ENCODE measurements around the gene ERFL.

DNA sequence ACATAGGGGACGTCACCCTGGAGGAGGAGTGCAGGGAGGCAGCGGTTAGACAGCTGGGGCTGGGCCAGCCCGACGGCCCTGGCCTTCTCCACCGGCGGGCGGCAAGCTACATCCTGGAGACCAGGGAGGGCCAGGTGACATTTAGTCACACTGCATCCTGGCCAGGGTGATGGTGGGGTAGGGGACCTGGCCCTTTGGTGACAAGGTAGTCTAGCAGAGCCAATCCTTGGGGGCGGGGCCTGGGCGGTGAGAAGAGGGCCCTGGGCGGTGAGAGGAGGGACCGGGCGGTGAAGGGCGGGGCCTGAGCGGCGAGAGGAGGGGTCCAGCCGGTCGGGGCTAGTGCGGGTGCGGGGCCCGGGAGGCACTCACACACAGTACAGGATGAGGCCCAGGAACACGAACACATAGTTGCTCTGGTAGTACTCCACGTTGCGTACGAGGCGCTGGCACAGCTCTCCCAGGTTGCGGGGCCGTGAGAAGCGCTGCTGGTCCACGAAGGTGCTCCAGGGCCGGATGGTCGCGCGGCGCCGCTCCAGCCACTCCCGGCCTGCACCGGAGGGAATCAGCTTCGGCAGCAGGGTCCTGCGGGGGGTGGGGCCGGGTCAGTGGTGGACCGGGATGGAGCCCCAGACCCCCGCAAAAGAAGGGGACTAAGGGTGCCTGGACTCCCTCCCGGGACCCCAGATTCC, 30.3 kb upstream of the ERFL start:
- TF ChIP-seq, protein P1, sequence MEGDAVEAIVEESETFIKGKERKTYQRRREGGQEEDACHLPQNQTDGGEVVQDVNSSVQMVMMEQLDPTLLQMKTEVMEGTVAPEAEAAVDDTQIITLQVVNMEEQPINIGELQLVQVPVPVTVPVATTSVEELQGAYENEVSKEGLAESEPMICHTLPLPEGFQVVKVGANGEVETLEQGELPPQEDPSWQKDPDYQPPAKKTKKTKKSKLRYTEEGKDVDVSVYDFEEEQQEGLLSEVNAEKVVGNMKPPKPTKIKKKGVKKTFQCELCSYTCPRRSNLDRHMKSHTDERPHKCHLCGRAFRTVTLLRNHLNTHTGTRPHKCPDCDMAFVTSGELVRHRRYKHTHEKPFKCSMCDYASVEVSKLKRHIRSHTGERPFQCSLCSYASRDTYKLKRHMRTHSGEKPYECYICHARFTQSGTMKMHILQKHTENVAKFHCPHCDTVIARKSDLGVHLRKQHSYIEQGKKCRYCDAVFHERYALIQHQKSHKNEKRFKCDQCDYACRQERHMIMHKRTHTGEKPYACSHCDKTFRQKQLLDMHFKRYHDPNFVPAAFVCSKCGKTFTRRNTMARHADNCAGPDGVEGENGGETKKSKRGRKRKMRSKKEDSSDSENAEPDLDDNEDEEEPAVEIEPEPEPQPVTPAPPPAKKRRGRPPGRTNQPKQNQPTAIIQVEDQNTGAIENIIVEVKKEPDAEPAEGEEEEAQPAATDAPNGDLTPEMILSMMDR (IDR thresholded peaks at IDR 0.05) = no peak
- peak; percentile 76 for TF ChIP-seq POLR2A (IDR thresholded peaks at IDR 0.05)
- TF ChIP-seq POLR2AphosphoS5 (IDR thresholded peaks at IDR 0.05) = peak; percentile 79 to 83 (median 79)
- no peak for TF ChIP-seq EP300 (IDR thresholded peaks at IDR 0.05; ENCODE audit: low read depth)

Measured in transverse colon (tissue), 4 donors.